Measurements from ENCODE around the gene CPNE7.

Gene CPNE7

DNA sequence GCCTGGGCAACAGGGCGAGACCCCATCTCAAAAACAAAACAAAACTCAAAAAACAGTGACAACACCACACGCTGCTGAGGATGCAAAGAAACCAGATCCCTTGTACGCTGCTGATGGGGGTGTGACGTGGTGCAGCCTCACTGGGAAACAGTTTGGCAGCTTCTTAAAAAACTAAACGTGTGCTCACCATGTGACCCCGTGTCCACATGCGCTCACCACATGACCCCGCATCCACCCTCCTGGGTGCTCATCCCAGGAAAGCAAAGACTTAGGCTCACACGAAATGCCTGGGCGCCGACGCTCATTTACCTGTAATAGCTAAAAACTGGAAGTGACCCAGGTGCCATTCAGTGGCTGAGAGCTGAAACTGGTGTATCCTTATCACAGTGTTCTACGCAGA is 35.0 kb upstream of the CPNE7 start:
- Histone ChIP-seq H2AFZ (ENCODE audit: low read depth, low read length) (no peak overlapping the region), H3K27me3 (ENCODE audit: insufficient read depth, low read length, poor library complexity) (no peaks in the 10 kb centered on the region), H3K9me3 (ENCODE audit: insufficient read depth, low read length, severe bottlenecking) (no peaks in the 10 kb centered on the region), H3K79me2 (ENCODE audit: insufficient read depth, low read length) (peaks cover 9% of the 10 kb centered on the region), H3K4me2 (ENCODE audit: insufficient read depth, low read length) (no peak overlapping the region), H3K9ac (ENCODE audit: low read depth, low read length) (no peak overlapping the region), H3K27ac (ENCODE audit: low read length) (no peak overlapping the region), H4K20me1 (ENCODE audit: insufficient read depth, low read length) (peaks cover 22% of the 10 kb centered on the region), H3K36me3 (ENCODE audit: insufficient read depth, low read length) (peaks cover 63% of the 10 kb centered on the region), H3K4me3 (ENCODE audit: low read depth in 1 of 2, low read length in 2 of 2) (no peak overlapping the region), H3K4me1 (ENCODE audit: insufficient read depth, low read length) (no peaks in the 10 kb centered on the region)
- DNase-seq (no peak), ATAC-seq (ENCODE audit: insufficient read depth, low read depth) (no peak)
- TF ChIP-seq, protein P1, sequence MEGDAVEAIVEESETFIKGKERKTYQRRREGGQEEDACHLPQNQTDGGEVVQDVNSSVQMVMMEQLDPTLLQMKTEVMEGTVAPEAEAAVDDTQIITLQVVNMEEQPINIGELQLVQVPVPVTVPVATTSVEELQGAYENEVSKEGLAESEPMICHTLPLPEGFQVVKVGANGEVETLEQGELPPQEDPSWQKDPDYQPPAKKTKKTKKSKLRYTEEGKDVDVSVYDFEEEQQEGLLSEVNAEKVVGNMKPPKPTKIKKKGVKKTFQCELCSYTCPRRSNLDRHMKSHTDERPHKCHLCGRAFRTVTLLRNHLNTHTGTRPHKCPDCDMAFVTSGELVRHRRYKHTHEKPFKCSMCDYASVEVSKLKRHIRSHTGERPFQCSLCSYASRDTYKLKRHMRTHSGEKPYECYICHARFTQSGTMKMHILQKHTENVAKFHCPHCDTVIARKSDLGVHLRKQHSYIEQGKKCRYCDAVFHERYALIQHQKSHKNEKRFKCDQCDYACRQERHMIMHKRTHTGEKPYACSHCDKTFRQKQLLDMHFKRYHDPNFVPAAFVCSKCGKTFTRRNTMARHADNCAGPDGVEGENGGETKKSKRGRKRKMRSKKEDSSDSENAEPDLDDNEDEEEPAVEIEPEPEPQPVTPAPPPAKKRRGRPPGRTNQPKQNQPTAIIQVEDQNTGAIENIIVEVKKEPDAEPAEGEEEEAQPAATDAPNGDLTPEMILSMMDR (IDR thresholded peaks at IDR 0.05; ENCODE audit: borderline replicate concordance, extremely low read depth, low read length, poor library complexity, severe bottlenecking) = no peak
- no peak for TF ChIP-seq EZH2 (IDR thresholded peaks at IDR 0.05; ENCODE audit: borderline replicate concordance, low read depth, low read length, severe bottlenecking)

DNA sequence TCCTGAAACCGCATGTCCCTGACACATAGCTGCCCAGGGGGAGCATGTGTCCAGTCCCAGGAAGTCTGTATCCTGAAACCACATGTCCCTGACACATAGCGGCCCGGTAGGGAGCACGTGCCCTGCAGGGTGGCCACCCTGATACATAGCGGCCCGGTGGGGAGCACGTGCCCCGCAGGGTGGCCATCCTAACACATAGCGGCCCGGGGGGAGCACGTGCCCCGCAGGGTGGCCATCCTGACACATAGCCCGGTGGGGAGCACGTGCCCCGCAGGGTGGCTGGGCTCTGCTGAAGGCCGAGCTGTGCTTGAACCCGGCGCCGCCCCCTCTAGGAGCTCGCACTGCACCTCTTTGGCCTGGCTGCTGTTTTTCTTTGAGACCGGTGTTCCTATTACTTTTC is 33.8 kb upstream of the CPNE7 start:
- Histone ChIP-seq H3K4me1 (ENCODE audit: insufficient read depth, low read length) (no peaks in the 10 kb centered on the region), H3K79me2 (ENCODE audit: insufficient read depth, low read length) (peaks cover 4% of the 10 kb centered on the region; the same call in 1 of the 2 replicates), H4K20me1 (ENCODE audit: insufficient read depth, low read length) (peaks cover 16% of the 10 kb centered on the region), H3K27me3 (ENCODE audit: insufficient read depth, low read length, poor library complexity) (no peaks in the 10 kb centered on the region), H3K4me2 (ENCODE audit: insufficient read depth, low read length) (no peak overlapping the region), H3K9me3 (ENCODE audit: insufficient read depth, low read length, severe bottlenecking) (no peaks in the 10 kb centered on the region), H3K27ac (ENCODE audit: low read length) (no peak overlapping the region), H3K4me3 (ENCODE audit: low read depth in 1 of 2, low read length in 2 of 2) (no peak overlapping the region), H3K9ac (ENCODE audit: low read depth, low read length) (no peak overlapping the region), H2AFZ (ENCODE audit: low read depth, low read length) (no peak overlapping the region), H3K36me3 (ENCODE audit: insufficient read depth, low read length) (peaks cover 65% of the 10 kb centered on the region)
- DNase-seq = no peak
- ATAC-seq (ENCODE audit: insufficient read depth, low read depth) = no peak
- TF ChIP-seq, protein P1 (IDR thresholded peaks at IDR 0.05; ENCODE audit: borderline replicate concordance, extremely low read depth, low read length, poor library complexity, severe bottlenecking) = no peak
- TF ChIP-seq EZH2 (IDR thresholded peaks at IDR 0.05; ENCODE audit: borderline replicate concordance, low read depth, low read length, severe bottlenecking) = no peak

DNA sequence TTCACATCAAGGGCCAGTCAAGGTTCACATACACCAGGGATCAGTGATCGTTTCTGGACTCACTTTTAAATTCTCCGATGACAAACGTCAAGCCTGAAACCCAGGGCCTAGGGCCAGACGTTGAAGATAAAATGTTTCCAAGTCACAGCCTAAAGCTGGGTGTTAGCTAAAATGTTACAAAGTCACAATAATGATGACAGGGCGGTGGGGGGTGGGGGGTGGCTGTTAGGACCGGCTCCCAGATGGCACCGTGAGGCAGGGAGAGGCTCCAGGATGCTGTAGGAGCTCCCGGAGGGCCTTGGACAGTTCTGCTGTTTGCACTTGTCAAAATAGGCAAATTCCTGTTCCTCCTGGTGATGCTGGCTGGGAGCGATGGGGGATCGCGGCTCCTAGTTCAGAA is 31.4 kb upstream of the CPNE7 start:
- H2AFZ ChIP-seq (ENCODE audit: low read depth, low read length) = no peak overlapping the region
- no peaks in the 10 kb centered on the region for H3K4me1 ChIP-seq (ENCODE audit: insufficient read depth, low read length)
- no peak overlapping the region for H3K4me2 ChIP-seq (ENCODE audit: insufficient read depth, low read length)
- H3K36me3 ChIP-seq (ENCODE audit: insufficient read depth, low read length) = peaks cover 64% of the 10 kb centered on the region
- ATAC-seq (ENCODE audit: insufficient read depth, low read depth) (no peak), DNase-seq (no peak)
- no peak overlapping the region for H3K4me3 ChIP-seq (ENCODE audit: low read depth in 1 of 2, low read length in 2 of 2)
- H3K79me2 ChIP-seq (ENCODE audit: insufficient read depth, low read length) = no peaks in the 10 kb centered on the region
- no peaks in the 10 kb centered on the region for H3K9me3 ChIP-seq (ENCODE audit: insufficient read depth, low read length, severe bottlenecking)
- no peak overlapping the region for H3K27ac ChIP-seq (ENCODE audit: low read length)
- H4K20me1 ChIP-seq (ENCODE audit: insufficient read depth, low read length) = peaks cover 7% of the 10 kb centered on the region; the same call in 1 of the 2 replicates
- no peak for TF ChIP-seq EZH2 (IDR thresholded peaks at IDR 0.05; ENCODE audit: borderline replicate concordance, low read depth, low read length, severe bottlenecking)
- TF ChIP-seq, protein P1 (IDR thresholded peaks at IDR 0.05; ENCODE audit: borderline replicate concordance, extremely low read depth, low read length, poor library complexity, severe bottlenecking) = no peak
- no peak overlapping the region for H3K9ac ChIP-seq (ENCODE audit: low read depth, low read length)
- H3K27me3 ChIP-seq (ENCODE audit: insufficient read depth, low read length, poor library complexity) = no peaks in the 10 kb centered on the region

DNA sequence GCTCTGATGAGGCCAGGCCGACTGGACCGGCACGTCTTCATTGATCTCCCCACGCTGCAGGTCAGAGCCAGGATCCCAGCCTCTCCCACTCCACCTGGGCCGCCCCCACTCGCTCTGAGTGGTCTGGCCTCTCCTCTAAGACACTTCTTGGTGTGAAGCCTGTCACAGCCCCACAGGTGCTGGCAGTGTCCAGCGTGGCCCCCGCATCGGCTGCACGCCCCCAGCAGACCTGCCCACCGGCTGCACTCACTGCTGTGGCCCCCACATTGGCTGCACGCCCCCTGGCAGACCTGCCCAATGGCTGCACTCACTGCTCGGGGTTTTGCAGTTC is 30.9 kb upstream of the CPNE7 start:
- no peak for DNase-seq
- Histone ChIP-seq H3K9ac (ENCODE audit: low read depth, low read length) (no peak overlapping the region), H2AFZ (ENCODE audit: low read depth, low read length) (no peak overlapping the region), H3K4me2 (ENCODE audit: insufficient read depth, low read length) (no peak overlapping the region), H3K4me3 (ENCODE audit: low read depth in 1 of 2, low read length in 2 of 2) (no peak overlapping the region), H3K27me3 (ENCODE audit: insufficient read depth, low read length, poor library complexity) (no peaks in the 10 kb centered on the region), H3K79me2 (ENCODE audit: insufficient read depth, low read length) (no peaks in the 10 kb centered on the region), H3K36me3 (ENCODE audit: insufficient read depth, low read length) (peaks cover 69% of the 10 kb centered on the region), H3K27ac (ENCODE audit: low read length) (no peak overlapping the region), H3K4me1 (ENCODE audit: insufficient read depth, low read length) (no peaks in the 10 kb centered on the region), H3K9me3 (ENCODE audit: insufficient read depth, low read length, severe bottlenecking) (no peaks in the 10 kb centered on the region), H4K20me1 (ENCODE audit: insufficient read depth, low read length) (peaks cover 7% of the 10 kb centered on the region; the same call in 1 of the 2 replicates)
- TF ChIP-seq, protein P1 (IDR thresholded peaks at IDR 0.05; ENCODE audit: borderline replicate concordance, extremely low read depth, low read length, poor library complexity, severe bottlenecking) = no peak
- TF ChIP-seq EZH2 (IDR thresholded peaks at IDR 0.05; ENCODE audit: borderline replicate concordance, low read depth, low read length, severe bottlenecking) = no peak
- no peak for ATAC-seq (ENCODE audit: insufficient read depth, low read depth)
